ENCODE results near the gene DONSON. TPM values are rescaled to one million over a fixed set of nuclear protein-coding genes. Genes with fewer than 3 reads are reported as not detected.
A peak's percentile ranks its signal among the peaks of the same experiment; 100 is the strongest.

Gene DONSON
- total RNA-seq, 2 experiments from 2014 or later = 35.8 to 41.3 TPM

GRCh38 chr21:33550772-33551660, 37.5 kb downstream of the DONSON start:
- TF ChIP-seq EZH2phosphoT487 (IDR thresholded peaks at IDR 0.05; ENCODE audit: borderline replicate concordance, low read depth, low read length) (no peak), CTCF (conservative IDR thresholded peaks at IDR 0.05; ENCODE audit: low read length) (no peak)
- Histone ChIP-seq H3K9me3 (ENCODE audit: low read length) (no peaks in the 10 kb centered on the region), H3K27ac (ENCODE audit: low read depth, low read length, poor library complexity, severe bottlenecking) (no peak overlapping the region), H3K4me2 (ENCODE audit: low read length) (no peak overlapping the region), H3K36me3 (ENCODE audit: insufficient read depth, low read length) (peaks cover 100% of the 10 kb centered on the region), H2AFZ (ENCODE audit: low read length) (no peak overlapping the region), H3K4me3 (ENCODE audit: low read depth, low read length, poor library complexity, severe bottlenecking) (no peak overlapping the region), H3K4me1 (ENCODE audit: insufficient read depth, low read length, poor library complexity, severe bottlenecking) (peaks cover 2% of the 10 kb centered on the region), H3K79me2 (ENCODE audit: insufficient read depth, low read depth, low read length) (peaks cover 99% of the 10 kb centered on the region), H3K9me2 (ENCODE audit: insufficient read depth, low read length) (no peaks in the 10 kb centered on the region), H4K20me1 (ENCODE audit: insufficient read depth, low read length) (peaks cover 29% of the 10 kb centered on the region)
- POLR2A ChIA-PET = interaction anchor here (0.6 to 1.3 kb wide), 4 partner anchors 18 to 63 kb away, joined by 3 to 4 read pairs (median 3); no protein-coding TSS in a partner anchor
- no TSS peak for BruUV-seq (replicated peaks)
- CTCF ChIA-PET (ENCODE audit: unreplicated experiment) = no interaction called here
- intact Hi-C loops (cut with micrococcal nuclease; ENCODE audit: unreplicated experiment) = no loop called here
- no peak for DNase-seq (ENCODE audit: low spot score)

GRCh38 chr21:33549848-33550771, 38.4 kb downstream of the DONSON start:
- Histone ChIP-seq H2AFZ (ENCODE audit: low read length) (no peak overlapping the region), H3K9me2 (ENCODE audit: insufficient read depth, low read length) (no peaks in the 10 kb centered on the region), H3K27ac (ENCODE audit: low read depth, low read length, poor library complexity, severe bottlenecking) (no peak overlapping the region), H3K79me2 (ENCODE audit: insufficient read depth, low read depth, low read length) (peaks cover 99% of the 10 kb centered on the region), H4K20me1 (ENCODE audit: insufficient read depth, low read length) (peaks cover 29% of the 10 kb centered on the region), H3K4me1 (ENCODE audit: insufficient read depth, low read length, poor library complexity, severe bottlenecking) (peaks cover 11% of the 10 kb centered on the region), H3K4me3 (ENCODE audit: low read depth, low read length, poor library complexity, severe bottlenecking) (no peak overlapping the region), H3K36me3 (ENCODE audit: insufficient read depth, low read length) (peaks cover 99% of the 10 kb centered on the region), H3K9me3 (ENCODE audit: low read length) (no peaks in the 10 kb centered on the region), H3K4me2 (ENCODE audit: low read length) (no peak overlapping the region)
- DNase-seq (ENCODE audit: low spot score) = no peak
- ChIA-PET CTCF (ENCODE audit: unreplicated experiment) (no interaction called here), POLR2A (interaction anchor here (1.3 kb wide), 1 partner anchor 25 kb away, joined by 3 read pairs; no protein-coding TSS in a partner anchor)
- BruUV-seq (replicated peaks) = TSS peak; percentile 25
- TF ChIP-seq EZH2phosphoT487 (IDR thresholded peaks at IDR 0.05; ENCODE audit: borderline replicate concordance, low read depth, low read length) = no peak
- no peak for TF ChIP-seq CTCF (conservative IDR thresholded peaks at IDR 0.05; ENCODE audit: low read length)
- intact Hi-C loops (cut with micrococcal nuclease; ENCODE audit: unreplicated experiment) = no loop called here

All from OCI-LY7 (cell line).